ENCODE measurements around the gene LRRC39.

LRRC39 gene

DNA sequence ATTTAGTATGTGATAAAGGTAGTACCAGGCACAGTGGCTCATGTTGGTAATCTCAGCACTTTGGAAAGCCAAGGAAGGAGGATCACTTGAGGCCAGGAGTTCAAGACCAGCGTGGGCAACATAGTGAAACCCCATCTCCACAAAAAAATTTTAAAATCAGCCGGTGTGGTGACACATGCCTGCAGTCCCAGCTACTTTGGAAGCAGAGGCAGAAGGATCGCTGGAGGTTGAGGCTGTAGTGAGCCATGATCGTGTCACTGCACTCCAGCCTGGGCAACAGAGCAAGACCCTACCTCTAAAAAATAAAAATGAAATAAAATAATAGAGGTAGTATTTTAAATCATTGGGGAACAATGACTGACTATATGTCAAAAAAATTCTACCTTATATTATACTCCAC, 62.5 kb downstream of the LRRC39 start:
- no peak for TF ChIP-seq CTCF (IDR thresholded peaks at IDR 0.05)
- no peak overlapping the region for H3K4me3 ChIP-seq
- DNase-seq (ENCODE audit: low spot score) = no peak
- no peak overlapping the region for H3K27ac ChIP-seq

GRCh38 chr1:100109554-100110066, 68.4 kb downstream of the LRRC39 start:
- H3K4me3 ChIP-seq = no peak overlapping the region
- TF ChIP-seq CTCF (IDR thresholded peaks at IDR 0.05) = no peak
- no peak overlapping the region for H3K27ac ChIP-seq
- DNase-seq (ENCODE audit: low spot score) = no peak

GRCh38 chr1:100107696-100108095, 70.4 kb downstream of the LRRC39 start:
- no peak for DNase-seq (ENCODE audit: low spot score)
- no peak for TF ChIP-seq CTCF (IDR thresholded peaks at IDR 0.05)
- H3K4me3 ChIP-seq = no peak overlapping the region
- H3K27ac ChIP-seq = no peak overlapping the region

DNA sequence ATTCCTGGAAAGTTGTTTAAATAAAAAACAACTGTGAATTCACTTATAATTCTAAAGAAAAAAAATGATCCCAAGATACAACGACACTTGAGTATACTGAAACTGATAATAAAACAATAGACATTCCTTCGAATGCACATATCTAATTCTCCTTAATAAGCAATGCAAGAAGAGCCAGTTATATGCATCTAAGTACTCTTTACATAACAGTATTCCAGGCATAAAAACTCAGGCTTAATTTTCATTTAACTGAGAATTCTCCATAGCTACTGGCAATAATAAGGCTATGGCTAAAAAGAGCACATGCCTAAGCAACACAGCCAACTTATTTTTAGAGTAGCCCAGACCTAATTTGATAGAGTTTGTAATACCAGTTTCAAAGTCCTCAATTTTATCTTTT, 76.5 kb downstream of the LRRC39 start:
- no peak for TF ChIP-seq CTCF (IDR thresholded peaks at IDR 0.05)
- Histone ChIP-seq H3K27ac (no peak overlapping the region), H3K4me3 (no peak overlapping the region)
- no peak for DNase-seq (ENCODE audit: low spot score)

DNA sequence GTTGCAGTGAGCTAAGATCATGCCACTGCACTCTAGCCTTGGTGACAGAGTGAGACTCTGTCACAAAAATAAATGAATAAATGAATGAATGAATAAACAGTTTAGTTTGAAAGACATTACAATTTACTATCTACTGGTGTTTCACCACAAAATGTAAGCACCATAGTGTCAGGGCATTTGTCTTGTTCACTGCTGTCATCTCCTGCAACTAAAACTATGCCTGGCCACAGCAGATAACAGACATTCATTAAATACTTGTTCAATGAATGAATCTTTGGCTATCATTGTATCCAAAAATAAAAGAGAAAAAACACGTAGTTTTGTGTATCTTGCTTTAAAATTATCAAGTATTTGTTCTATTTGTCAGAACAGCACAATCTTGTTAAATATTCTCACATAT, 77.9 kb downstream of the LRRC39 start:
- H3K27ac ChIP-seq = no peak overlapping the region
- TF ChIP-seq CTCF (IDR thresholded peaks at IDR 0.05) = no peak
- DNase-seq (ENCODE audit: low spot score) = no peak
- no peak overlapping the region for H3K4me3 ChIP-seq

Measured in coronary artery (tissue), 2 donors.